ENCODE measurements around the gene CRLF1. TPM values are rescaled to one million over a fixed set of nuclear protein-coding genes. Genes with fewer than 3 reads are reported as not detected.

Gene CRLF1
- total RNA-seq, 1 donor from 2014 or later: 0.26 TPM

DNA sequence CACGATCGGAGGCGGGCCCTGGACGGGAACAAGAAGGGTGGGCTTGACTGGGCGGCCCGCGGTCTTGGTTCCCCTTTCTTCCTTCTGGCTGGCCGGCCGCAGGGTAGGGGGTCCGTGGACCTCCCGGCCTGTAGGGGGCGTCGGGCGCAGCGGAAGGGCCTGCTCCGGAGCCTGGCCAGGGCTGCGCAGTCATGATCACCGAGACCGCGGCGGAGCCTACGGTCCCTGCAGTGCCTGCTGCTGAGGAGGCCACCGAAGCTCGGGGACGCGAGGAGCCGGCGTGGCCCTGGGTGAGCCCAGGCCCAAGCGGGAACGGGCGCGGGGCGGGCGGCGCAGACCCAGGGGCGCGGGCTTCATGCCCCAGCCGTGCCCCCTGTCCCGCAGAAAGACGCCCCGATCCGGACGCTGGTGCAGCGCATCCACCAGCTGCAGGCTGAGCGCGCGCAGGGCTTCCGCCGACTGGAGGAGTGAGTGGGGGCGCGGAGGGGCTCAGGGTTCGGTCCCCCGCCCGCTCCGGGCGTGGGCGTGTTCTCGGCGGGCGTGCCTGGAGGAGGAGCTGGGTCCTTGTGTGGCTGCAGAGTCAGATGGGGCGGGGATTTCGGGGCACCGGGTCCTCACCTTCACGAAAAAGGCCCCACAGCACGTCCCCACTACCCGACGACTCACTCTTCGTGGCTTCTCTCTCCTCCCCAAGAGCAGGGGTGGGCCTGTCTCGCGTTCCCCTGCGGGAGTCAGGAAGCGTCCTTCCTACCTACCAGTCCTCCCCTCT, 17.8 kb downstream of the CRLF1 start, which contains the start of gene REX1BD:
Gene REX1BD, plus strand, starts transcription at position 188 of the 769 bp plus-strand sequence. Its CDS starts 4 bp downstream, at position 192.
- no peaks in the 10 kb centered on the region for H3K36me3 ChIP-seq (ENCODE audit: control insufficient read depth, insufficient read depth, low read length)
- no peaks in the 10 kb centered on the region for H3K27me3 ChIP-seq (ENCODE audit: control insufficient read depth, insufficient read depth, low read length)
- FAIRE-seq (no peak), DNase-seq (ENCODE audit: low read depth) (peak; percentile 43)
- TF ChIP-seq, protein P1, sequence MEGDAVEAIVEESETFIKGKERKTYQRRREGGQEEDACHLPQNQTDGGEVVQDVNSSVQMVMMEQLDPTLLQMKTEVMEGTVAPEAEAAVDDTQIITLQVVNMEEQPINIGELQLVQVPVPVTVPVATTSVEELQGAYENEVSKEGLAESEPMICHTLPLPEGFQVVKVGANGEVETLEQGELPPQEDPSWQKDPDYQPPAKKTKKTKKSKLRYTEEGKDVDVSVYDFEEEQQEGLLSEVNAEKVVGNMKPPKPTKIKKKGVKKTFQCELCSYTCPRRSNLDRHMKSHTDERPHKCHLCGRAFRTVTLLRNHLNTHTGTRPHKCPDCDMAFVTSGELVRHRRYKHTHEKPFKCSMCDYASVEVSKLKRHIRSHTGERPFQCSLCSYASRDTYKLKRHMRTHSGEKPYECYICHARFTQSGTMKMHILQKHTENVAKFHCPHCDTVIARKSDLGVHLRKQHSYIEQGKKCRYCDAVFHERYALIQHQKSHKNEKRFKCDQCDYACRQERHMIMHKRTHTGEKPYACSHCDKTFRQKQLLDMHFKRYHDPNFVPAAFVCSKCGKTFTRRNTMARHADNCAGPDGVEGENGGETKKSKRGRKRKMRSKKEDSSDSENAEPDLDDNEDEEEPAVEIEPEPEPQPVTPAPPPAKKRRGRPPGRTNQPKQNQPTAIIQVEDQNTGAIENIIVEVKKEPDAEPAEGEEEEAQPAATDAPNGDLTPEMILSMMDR (IDR thresholded peaks at IDR 0.05; ENCODE audit: insufficient read depth, low read length, severe bottlenecking): peak; percentile 87
- peak within 1 kb of the TSS; percentile 87 for H3K4me3 ChIP-seq (ENCODE audit: low read depth, low read length)

DNA sequence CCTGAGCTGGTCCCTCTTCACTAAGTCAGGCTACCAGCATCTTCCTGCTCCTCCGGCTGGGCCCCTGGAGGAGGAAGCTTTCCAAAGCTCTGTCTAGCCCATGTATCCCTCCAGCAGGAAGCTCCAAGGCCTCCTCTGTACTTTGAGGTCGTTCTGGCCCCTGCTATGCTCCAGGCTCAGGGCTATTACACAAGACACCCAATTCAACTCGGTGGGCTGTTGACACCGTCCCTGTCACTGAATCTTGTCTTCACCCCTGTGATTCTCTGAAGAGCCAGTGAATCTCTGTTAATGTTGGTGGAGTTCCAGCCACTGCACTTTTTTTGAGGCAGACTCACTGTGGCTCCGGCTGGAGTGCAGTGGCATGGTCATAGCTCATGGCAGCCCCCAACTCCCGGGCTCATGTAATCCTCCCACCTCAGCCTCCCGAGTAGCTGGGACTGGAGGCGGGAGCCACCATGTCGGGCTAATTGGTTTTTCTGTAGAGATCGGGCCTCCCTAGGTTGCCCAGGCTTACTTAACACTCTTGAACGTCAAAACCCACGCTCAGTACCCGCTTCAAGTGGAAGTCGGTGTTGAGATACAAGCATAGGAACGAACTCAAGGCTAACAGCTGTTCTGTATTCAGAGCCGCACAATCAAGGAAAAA, 18.5 kb downstream of the CRLF1 start:
- TF ChIP-seq, protein P1 (IDR thresholded peaks at IDR 0.05; ENCODE audit: insufficient read depth, low read length, severe bottlenecking): no peak
- no peaks in the 10 kb centered on the region for H3K36me3 ChIP-seq (ENCODE audit: control insufficient read depth, insufficient read depth, low read length)
- no peaks in the 10 kb centered on the region for H3K27me3 ChIP-seq (ENCODE audit: control insufficient read depth, insufficient read depth, low read length)
- no peak for DNase-seq (ENCODE audit: low read depth)
- FAIRE-seq: no peak
- H3K4me3 ChIP-seq (ENCODE audit: low read depth, low read length): peak overlapping the region; percentile 87

DNA sequence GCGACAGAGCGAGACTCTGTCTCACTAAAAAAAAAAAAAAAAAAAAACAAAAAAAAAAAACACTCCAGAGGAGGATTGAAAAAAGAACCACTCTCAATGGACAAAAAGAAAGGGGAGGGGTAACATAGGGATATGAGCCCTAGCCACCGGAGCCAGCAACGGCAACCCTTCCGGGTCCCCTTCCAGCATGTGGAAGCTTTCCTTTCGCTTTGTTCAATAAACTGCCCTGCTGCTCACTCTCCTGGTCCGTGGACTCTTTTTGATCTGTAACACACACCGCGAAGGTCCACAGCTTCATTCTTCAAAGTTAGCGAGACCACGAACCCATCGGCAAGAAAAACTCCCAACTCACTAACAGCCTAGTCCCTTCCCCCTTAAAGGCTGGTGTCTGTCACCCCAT, 19.0 kb downstream of the CRLF1 start:
- no peak overlapping the region for H3K4me3 ChIP-seq (ENCODE audit: low read depth, low read length)
- no peaks in the 10 kb centered on the region for H3K27me3 ChIP-seq (ENCODE audit: control insufficient read depth, insufficient read depth, low read length)
- no peaks in the 10 kb centered on the region for H3K36me3 ChIP-seq (ENCODE audit: control insufficient read depth, insufficient read depth, low read length)
- FAIRE-seq (no peak), DNase-seq (ENCODE audit: low read depth) (no peak)
- TF ChIP-seq, protein P1 (IDR thresholded peaks at IDR 0.05; ENCODE audit: insufficient read depth, low read length, severe bottlenecking): no peak

DNA sequence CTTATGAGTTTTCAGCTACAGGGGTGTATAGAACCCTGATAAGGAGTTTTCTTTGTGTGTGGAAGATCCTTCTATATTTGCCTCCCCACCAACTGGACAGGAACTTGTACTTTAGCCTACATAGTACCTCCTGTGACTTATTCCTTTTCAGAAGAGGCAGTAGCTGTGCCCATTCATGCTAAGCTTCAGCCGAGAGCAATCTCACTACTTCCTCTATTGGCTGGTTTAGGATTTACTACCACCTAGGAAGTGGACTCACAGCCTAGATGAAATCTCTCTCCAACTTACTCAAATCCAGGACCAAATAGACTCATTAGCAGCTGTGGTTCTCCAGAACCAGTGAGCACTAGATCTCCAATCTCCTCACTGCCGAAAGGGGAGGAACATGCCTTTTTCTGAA, 20.3 kb downstream of the CRLF1 start:
- Histone ChIP-seq H3K36me3 (ENCODE audit: control insufficient read depth, insufficient read depth, low read length) (no peaks in the 10 kb centered on the region), H3K27me3 (ENCODE audit: control insufficient read depth, insufficient read depth, low read length) (no peaks in the 10 kb centered on the region), H3K4me3 (ENCODE audit: low read depth, low read length) (no peak overlapping the region)
- DNase-seq (ENCODE audit: low read depth) (peak; percentile 17), FAIRE-seq (no peak)
- TF ChIP-seq, protein P1 (IDR thresholded peaks at IDR 0.05; ENCODE audit: insufficient read depth, low read length, severe bottlenecking): no peak

DNA sequence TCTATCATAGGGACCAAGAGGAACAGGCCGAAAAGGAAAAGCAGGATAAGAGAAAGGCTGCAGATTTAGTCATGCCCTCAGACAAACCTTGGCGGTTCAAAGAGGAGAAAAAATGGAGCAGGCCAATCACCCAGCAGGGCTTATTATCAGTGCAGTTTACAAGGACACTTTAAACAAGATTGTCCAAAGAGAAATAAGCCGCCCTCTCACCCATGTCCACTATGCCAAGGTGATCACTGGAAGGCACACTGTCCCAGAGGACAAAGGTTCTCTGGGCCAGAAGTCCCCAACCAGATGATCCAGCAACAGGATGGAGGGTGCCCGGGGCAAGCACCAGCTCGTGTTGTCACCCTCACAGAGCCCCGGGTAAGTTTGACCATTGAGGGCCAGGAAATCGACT, 26.3 kb downstream of the CRLF1 start:
- DNase-seq (ENCODE audit: low read depth): no peak
- FAIRE-seq: no peak
- H3K36me3 ChIP-seq (ENCODE audit: control insufficient read depth, insufficient read depth, low read length): peaks cover 3% of the 10 kb centered on the region
- H3K4me3 ChIP-seq (ENCODE audit: low read depth, low read length): no peak overlapping the region
- TF ChIP-seq, protein P1 (IDR thresholded peaks at IDR 0.05; ENCODE audit: insufficient read depth, low read length, severe bottlenecking): no peak
- H3K27me3 ChIP-seq (ENCODE audit: control insufficient read depth, insufficient read depth, low read length): no peaks in the 10 kb centered on the region

All from bronchial epithelial cell (primary cell).